NCI-H69 (cell line): ENCODE data around the gene HS6ST3.
A peak's percentile ranks its signal among the peaks of the same experiment; 100 is the strongest.
"Not testable (repeated sequence)": the region's sequence is repeated elsewhere in the genome, so short reads cannot be mapped to it uniquely, and the experiment has no call there.

Experiments
- DNase-seq: peaks from one replicate; lab custom pipeline; 2025; lab: John Stamatoyannopoulos, UW

The HS6ST3 gene

GRCh38 chr13:96091164-96092117 lies 1.5 kb downstream of the HS6ST3 start:
- peak; percentile 47 for DNase-seq

- no peak for DNase-seq
These were observed 3.5 kb downstream of the HS6ST3 start for GRCh38 chr13:96093296-96094006.

DNA sequence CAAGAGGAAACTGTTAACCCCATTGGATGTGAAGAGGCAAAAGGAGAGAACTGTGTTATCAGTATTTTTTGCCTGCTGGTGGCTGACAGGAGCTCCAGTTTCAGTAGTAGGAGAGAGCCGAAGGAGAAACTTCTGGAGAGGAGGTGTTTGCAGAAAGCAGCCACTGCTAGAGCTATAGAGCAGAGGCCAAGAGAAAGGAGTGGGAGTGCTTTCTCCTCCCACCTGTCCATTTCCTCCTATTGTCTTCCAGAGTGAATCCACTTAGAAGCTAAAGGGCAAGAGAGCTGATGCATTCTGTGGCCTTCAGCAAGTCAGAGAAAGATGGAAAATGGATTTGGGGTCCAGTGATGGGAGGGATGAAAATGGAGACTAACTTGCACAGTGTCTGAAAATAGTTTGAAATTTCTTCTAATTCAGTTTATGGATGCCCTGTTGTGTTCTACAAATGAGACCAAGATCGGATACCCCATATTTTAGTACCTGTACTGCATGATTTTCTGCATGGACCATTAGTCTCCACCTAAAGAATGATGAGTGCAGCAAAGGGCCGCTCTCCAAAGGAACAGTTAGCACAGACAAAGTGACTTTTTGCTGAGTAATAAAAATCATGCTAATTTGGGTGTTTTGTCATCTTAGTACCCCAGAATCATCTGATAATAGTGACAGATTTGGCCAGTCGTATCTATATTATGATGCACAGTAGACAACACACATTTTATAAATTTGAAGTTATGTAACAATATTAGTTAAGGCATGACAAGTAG lies 10.7 kb downstream of the HS6ST3 start:
- no peak for DNase-seq

- no peak for DNase-seq
These were observed 14.6 kb downstream of the HS6ST3 start for GRCh38 chr13:96104516-96104915.

- not testable (repeated sequence) for DNase-seq
These were observed 18.2 kb downstream of the HS6ST3 start for GRCh38 chr13:96108072-96108471.

GRCh38 chr13:96109125-96109524 lies 19.2 kb downstream of the HS6ST3 start:
- no peak for DNase-seq

- no peak for DNase-seq
These were observed 23.0 kb downstream of the HS6ST3 start for GRCh38 chr13:96112936-96113335.

DNA sequence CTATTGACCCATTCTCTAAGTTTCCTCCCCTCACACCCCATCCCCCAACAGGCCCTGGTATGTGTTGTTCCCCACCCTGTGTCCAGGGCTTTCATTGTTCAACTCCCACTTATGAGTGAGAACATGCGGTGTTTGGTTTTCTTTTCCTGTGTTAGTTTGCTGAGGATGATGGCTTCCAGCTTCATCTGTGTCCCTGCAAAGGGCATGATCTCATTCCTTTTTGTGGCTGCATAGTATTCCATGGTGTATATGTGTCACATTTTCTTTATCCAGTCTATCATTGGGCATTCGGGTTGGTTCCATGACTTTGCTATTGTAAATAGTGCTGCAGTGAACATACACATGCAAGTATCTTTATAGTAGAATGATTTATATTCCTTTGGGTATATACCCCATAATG lies 25.5 kb downstream of the HS6ST3 start:
- DNase-seq: not testable (repeated sequence)

DNA sequence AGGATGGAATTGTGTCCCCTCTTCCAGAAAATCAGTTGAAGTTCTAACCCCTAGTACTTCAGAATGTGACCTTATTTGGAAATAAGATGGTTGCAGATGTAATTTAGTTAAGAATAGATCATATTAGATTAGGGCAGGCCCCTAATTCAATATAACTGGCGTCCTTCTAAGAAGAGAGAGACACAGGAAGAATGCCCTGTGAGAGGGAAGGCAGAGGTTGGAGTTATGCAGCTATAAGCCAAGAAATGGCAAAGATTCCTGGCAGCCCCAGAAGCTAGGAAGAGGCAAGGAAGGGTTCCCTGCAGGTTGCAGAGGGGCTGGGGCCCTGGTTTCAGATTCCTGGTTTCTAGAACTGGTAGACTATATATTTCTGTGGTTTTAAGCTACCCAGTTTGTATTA lies 30.0 kb downstream of the HS6ST3 start:
- no peak for DNase-seq

GRCh38 chr13:96130818-96131340 lies 41.0 kb downstream of the HS6ST3 start:
- no peak for DNase-seq

DNA sequence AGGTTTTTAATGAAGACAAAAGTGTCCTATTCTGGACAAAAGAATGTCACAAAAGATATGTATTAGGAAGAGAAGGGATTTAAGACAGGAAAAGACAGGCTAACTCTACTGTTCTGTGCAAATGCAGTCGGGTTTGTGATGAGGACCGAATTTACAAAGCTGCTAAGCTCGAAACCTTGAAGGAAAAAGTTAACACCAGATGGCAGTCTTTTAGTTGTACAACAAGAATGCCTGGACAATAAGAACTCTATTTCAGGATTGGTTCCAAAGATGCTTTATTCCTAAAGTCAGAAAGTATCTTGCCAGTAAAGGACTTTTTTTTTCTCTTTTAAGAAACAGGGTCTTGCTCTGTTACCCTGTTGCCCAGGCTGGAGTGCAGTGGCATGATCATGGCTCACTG lies 51.1 kb downstream of the HS6ST3 start:
- peak; percentile 18 for DNase-seq

GRCh38 chr13:96159725-96160124 lies 69.8 kb downstream of the HS6ST3 start:
- DNase-seq: no peak

DNA sequence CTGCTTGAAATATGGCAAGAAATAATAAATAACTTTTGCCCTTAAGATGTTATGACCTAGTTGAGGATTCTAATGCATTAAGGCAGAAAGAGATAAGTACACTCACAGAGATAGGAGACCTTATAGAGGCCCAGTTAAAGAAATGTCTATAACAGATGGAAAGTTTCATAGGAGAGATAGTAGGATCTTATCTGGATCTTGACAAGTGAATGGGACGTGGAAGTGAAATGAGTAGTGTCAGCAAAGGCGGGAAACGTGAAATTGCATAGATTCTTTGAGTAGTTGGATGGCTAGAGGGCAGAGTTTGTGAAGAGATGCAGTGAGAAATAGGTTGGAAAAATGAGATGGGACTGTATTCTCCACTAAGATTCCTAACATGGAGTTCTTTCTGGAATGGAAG lies 71.2 kb downstream of the HS6ST3 start:
- no peak for DNase-seq

DNA sequence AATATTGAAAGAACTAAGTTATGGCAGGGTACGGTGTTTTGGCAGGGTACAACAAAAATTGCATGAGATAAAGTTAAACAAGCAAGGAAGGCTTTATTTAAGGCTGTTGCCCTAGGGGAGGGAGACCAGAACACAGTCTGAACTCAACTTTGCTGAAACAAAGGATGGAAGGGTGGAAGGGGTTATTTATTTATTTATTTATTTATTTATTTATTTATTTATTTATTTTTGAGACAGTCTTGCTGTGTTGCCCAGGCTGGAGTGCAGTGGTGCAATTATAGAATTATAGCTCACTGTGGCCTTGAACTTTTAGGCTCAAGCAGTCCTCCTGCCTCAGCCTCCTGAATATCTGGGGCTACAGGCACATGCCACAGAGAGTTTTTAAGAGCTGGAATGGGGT lies 75.9 kb downstream of the HS6ST3 start:
- DNase-seq: no peak

GRCh38 chr13:96172066-96172465 lies 82.2 kb downstream of the HS6ST3 start:
- DNase-seq: no peak

GRCh38 chr13:96178759-96179158 lies 88.9 kb downstream of the HS6ST3 start:
- DNase-seq: no peak

DNA sequence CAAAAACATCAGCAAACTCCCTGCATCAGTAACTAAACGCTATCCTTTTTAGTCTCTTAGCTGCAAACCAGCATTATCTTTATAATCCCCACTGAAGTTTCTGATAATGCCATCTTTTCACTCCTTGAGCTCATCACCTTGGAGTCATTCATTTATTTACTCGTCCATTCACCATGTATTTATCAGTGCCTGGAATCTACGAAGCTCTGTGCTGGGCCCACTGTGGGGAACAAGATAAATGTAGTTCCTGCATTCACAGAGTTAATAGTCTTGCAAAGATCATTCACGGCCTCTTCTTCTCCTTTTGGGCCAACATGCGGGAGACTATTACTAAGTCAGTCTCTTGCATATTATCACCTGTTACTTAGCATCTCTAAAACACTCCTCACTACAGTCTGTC lies 89.4 kb downstream of the HS6ST3 start:
- no peak for DNase-seq

DNA sequence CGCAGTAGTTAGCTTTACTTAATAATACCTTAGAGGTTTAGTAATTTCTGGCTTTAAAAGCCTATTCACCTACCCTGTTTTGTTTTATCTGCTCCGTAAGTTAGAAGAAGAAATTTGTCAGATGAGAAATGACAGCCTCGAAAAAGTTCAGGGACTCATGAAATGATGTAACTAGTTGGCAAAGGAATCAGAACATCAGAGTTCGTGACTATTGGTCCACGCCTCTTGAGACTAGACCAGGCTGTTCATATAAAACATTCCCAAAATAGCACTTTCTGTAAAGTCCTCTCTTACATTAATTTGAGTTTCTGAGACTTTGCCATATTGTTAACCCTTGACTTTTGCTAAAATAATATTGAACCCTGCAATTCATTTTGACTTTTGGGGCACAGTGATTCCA lies 92.0 kb downstream of the HS6ST3 start:
- DNase-seq: no peak

DNA sequence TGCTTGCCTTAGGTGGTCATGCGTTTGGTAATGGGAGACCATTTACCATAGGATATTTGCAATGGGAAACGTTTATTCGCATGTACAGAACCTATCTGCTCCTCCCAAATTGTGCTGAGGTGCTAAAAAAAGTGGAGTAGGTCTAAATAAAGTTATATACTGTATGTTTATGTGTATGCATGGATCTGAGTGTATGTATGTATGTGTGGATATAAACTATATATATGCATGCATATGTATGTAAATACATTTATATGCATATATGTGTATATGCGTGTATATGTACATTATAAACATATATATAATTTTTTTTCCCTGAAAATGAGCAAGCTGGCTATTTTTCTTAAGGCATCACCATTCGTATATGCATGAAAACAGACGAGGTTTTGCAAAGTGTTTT lies 95.9 kb downstream of the HS6ST3 start:
- no peak for DNase-seq

DNA sequence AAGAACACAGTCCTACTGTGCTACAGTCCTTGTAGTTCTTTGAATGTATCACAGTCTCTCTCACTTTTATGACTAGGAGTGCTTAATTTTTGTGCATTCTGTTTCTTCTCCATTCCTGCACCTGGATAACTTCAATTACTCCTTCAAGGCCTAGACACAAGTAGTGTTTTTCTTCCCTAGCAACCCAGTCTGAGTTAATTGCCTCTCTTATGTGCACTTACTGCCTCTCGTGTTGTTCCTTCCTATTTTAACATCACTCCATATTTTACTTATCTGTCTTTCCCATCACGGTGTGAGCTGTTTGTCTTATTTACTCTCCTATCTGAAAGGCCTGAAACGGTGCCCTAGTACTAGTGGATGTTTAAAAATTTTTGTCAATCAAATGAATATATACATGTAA lies 101.5 kb downstream of the HS6ST3 start:
- no peak for DNase-seq

DNA sequence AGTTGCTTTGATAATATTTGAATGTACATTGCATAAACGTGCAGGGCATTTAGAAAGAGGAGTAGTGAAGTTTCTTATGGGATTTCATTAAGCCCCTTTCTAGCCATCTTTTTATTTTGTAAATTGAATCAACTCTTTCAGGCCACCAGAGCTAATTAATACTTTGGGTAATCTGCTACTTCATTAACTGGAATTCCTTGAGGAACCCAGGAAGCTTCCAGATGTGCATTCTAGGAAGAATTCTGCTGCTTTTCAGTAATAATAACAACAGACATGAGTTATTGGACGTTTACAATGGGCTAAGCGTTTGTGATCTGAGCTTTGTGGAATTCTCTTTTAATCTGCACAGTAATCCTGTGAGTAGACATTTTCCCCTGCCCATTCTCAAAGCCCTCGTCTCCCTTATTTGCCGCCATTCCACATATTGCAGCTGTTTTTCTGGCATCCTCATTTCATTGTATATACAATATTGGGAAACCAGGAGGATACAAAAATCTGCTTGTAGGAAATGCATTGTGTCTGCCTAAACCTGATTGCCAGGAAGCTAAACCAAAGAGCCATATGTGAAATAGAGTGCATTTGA lies 103.9 kb downstream of the HS6ST3 start:
- DNase-seq: no peak

- no peak for DNase-seq
These were observed 108.1 kb downstream of the HS6ST3 start for GRCh38 chr13:96198038-96198437.
